Kidney glomerular epithelial cell (primary cell): ENCODE measurements around the gene ORC3.
A peak's percentile ranks its signal among the peaks of the same experiment; 100 is the strongest.
"Not testable (repeated sequence)": the region's sequence is repeated elsewhere in the genome, so short reads cannot be mapped to it uniquely, and the experiment has no call there.

Experiments used
- DNase-seq: peaks from one replicate; lab custom pipeline; 2025; lab: John Stamatoyannopoulos, UW

The ORC3 gene

GRCh38 chr6:87661016-87661415 lies 71.1 kb downstream of the ORC3 start:
- DNase-seq = no peak

GRCh38 chr6:87661503-87661902 lies 71.6 kb downstream of the ORC3 start:
- no peak for DNase-seq

DNA sequence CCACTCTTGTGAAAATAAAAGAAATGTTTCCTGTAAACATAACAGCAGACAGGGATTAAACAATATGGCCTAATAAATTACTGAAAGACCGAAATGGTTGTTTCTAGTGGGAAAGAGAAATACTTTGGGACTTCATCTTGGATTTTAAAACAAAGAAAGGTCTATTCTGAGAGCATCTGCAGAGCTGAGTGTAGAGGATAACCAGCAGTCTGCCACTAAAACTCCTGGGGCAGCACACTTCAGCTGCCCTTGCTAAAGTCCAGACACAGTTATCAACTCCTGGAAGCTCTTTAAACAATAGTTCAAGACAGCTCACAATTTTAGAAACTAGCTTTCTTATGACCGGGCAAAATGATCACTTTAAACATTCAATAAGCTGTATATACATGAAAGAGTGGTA lies 73.5 kb downstream of the ORC3 start:
- no peak for DNase-seq

- no peak for DNase-seq
These were observed 75.1 kb downstream of the ORC3 start for GRCh38 chr6:87664921-87665485.

DNA sequence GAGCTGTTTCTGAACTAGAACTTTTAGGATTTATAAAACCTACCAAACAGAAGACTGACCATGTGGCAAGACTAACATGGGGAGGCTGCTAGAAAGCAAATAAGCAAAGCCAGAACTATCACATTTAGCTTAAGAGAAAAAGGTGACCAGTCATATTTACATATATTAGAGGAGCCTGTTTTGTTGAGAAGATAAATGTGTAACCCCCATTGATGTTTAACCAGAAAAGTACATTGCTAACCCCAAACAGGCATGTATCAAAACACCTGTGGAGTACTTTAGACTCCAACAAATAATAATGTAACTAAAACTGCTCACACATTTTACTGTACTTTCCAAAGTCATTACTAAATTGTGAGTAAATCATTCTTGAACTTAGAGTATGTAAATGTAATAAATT lies 77.1 kb downstream of the ORC3 start:
- no peak for DNase-seq

- DNase-seq = no peak
These were observed 78.1 kb downstream of the ORC3 start for GRCh38 chr6:87668013-87668412.

DNA sequence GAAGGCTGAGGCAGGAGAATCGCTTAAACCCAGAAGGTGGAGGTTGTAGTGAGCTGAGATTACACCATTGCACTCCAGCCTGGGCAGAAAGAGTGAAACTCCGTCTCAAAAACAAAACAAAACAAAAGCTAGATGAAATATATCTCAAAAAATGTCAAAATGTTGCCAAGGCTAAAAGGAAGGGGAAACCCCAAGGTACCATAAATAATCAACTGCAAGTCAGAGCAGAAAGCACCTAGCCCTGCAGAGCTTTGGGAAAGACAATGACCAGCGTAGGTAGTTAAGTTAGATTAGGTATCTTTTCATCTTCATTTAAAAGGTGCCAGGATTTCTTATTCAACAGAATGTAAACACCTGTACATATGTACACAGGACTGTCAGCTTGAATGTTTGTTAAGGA lies 79.1 kb downstream of the ORC3 start:
- DNase-seq = no peak

- DNase-seq = peak; percentile 23
These were observed 80.8 kb downstream of the ORC3 start for GRCh38 chr6:87670707-87671106.

DNA sequence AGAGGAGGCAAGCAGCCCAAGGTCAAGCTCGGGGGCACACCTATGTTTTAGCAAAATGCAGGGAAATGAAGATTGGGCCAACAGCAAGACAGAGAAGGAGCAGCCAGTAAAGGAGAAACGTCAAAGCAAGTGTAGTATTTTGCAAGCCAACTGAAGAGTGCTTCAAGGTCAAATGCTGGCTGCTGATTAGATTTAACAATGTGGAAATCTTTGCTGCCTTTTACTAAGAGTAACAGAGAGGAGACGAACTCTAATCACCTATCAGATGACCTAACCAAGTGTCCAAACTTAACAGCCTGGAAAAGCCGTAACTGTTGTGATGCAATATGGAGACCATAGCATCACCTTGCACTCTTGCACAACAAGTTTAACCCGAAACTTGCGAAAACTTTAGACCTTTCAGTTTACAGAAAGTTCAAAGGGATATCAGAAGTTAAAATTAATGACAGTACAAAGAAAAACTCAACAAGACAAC lies 81.7 kb downstream of the ORC3 start:
- no peak for DNase-seq

DNA sequence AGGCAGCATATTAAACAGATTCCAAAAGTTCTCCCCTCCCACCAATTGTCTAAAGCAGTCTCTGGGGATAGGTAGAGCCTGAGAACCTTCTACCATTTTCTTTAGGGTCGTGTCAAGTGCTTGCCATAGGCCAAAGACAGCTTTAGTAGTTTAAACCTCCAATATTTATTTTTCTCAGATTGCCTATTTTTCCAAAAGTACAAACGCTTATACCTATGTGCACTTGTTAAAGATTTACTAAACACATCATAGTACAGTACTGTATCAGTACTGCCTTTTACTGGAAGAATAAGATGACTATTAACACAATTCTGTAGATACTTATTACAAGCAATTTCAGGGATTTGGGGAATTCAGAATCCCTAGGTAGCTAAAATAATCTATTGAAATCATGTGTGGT lies 82.7 kb downstream of the ORC3 start:
- no peak for DNase-seq

DNA sequence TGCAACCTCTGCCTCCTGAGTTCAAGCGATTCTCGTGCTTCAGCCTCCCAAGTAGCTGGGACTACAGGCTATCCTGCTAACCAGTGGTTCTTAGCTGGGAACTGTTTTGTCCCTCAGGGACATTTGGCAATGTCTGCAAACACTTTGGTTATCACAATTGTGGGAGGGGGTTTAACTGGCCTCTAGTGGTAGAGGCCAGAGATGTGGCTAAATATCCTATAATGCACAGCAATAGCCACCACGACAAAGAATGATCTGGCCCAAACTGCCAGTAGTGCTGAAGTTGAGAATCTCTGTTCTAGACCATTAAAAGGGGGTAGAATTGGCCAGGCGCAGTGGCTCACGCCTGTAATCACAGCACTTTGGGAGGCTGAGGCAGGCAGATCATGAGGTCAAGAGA lies 83.3 kb downstream of the ORC3 start:
- no peak for DNase-seq

DNA sequence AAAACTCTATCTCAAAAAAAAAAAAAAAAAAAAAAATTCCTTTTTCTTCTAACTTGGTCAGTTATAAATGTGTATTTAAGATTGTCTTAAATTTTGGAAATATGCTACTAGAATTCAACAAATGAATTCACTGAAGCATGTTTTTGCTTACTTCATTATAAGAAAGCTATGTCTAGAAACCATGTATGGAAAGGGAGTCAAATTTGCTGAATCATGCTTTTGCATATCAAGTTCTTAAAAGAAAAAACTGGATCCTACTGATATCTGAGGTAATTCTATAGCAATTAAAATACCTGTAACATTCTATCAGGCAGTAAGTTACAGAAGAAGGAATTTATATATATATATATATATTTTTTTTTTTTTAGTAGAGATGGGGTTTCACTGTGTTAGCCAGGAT lies 84.4 kb downstream of the ORC3 start:
- no peak for DNase-seq

GRCh38 chr6:87675004-87675681 lies 85.2 kb downstream of the ORC3 start:
- no peak for DNase-seq

GRCh38 chr6:87682310-87682709 lies 92.4 kb downstream of the ORC3 start:
- no peak for DNase-seq

DNA sequence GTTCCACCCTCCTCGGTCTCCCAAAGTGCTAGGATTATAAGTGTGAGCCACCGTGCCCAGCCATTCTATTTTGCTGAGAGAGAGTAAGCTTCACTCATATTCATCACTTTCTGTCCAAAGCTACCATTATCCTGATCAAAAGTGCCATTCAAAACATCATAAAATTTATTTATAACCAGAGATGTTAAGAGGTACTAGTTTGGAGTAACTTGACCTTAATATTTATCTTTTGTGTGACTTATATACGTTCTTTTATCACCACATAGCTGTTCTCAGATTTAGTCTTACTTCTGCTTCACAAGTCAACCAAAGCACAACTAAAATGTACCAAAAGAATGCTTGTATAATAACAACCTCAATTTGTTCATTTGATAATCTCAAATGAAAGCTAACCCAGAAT lies 94.0 kb downstream of the ORC3 start:
- no peak for DNase-seq

GRCh38 chr6:87684895-87685654 lies 95.1 kb downstream of the ORC3 start:
- no peak for DNase-seq

GRCh38 chr6:87686636-87687205 lies 96.8 kb downstream of the ORC3 start:
- not testable (repeated sequence) for DNase-seq

DNA sequence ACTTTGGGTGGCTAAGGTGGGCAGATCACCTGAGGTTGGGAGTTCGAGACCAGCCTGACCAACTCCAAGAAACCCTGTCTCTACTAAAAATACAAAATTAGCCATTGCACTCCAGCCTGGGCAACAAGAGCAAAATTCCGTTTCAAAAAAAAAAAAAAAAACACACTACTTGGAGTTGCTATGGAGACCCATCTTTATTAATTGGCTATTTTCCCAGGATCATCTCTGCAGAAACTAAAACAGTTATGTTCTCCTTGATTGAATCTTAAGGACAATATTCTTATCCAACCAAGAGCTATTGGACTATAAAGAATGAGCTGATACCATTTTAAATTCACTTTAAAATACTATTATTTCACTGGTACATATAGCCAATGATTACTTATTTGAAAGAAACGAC lies 97.4 kb downstream of the ORC3 start:
- no peak for DNase-seq

DNA sequence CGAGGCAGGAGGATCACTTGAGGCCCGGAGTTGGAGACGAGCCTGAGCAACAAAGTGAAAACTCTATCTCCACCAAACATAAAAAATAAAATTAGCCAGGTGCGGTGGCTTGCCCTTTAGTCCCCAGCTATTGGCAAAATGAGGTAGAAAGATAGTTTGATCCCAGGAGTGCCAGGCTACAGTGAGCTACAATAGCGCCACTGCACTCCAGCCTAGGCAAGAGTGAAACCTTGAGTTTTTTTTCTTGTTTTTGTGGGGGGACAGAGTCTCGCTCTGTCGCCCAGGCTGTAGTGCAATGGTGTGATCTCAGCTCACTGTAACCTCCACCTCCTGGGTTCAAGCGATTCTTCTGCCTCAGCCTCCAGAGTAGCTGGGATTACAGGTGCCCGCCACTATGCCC lies 98.0 kb downstream of the ORC3 start:
- not testable (repeated sequence) for DNase-seq

DNA sequence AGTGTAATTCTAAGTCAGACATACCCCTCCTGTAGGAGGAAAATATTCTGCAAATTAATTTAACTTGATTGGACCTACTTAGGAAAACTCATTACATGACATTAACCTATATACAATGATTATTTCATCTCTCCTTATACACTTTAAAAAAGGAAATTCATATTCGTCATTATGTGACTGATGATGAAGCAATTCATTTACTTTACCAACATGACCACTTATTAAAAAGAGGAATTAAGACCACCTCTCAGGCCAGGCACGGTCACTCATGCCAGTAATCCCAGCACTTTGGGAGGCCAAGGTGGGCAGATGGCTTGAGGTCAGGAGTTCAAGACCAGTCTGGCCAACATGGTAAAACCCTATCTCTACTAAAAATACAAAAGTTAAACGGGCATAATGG lies 100.5 kb downstream of the ORC3 start:
- DNase-seq = no peak

GRCh38 chr6:87692086-87692485 lies 102.2 kb downstream of the ORC3 start:
- DNase-seq = no peak

DNA sequence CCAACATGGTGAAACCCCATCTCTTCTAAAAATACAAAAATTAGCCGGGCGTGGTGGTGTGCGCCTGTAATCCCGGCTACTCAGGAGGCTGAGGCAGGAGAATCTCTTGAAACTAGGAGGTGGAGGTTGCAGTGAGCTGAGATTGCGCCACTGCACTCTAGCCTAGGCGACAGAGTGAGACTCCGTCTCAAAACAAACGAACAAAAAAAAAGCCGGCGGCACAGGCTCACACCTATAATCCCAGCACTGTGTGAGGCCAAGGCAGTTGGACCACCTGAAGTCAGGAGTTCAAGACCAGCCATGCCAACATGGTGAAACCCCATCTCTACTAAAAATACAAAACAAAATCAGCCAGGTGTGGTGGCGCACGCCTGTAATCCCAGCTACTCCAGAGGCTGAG lies 106.9 kb downstream of the ORC3 start:
- DNase-seq = not testable (repeated sequence)
